Measurements from ENCODE around the gene UBE3D. TPM values are rescaled to one million over a fixed set of nuclear protein-coding genes. Genes with fewer than 3 reads are reported as not detected.

The UBE3D gene
- total RNA-seq, 1 experiment from 2014 or later = 10.7 TPM

DNA sequence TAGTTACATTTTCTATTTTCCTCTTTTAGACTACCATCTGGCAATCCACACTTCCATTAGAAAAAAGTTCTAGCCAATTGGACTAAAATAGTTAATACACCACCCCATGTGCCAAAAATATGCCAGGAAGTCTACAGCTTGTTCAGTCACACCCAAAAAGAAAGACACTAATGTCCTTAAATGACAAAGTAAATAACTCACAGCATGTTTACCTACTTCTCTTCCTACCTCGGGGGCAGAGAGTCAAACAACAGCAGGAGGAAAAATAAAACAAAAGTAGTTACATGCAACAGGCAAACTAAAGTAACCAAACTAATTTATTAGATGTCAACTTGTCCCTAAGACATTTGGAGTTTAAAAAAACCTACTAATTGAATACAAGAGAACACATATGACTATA is 57.0 kb downstream of the UBE3D start:
- DNase-seq = no peak
- Histone ChIP-seq H3K56ac (ENCODE audit: insufficient read length, low read depth, low read length) (no peak overlapping the region), H3K9me3 (ENCODE audit: control insufficient read depth, low read depth, low read length) (no peaks in the 10 kb centered on the region), H2BK5ac (ENCODE audit: insufficient read length, low read length) (no peak overlapping the region), H3K23me2 (ENCODE audit: insufficient read length, low read depth, low read length, poor library complexity, severe bottlenecking) (no peaks in the 10 kb centered on the region), H3K4ac (ENCODE audit: low read depth, low read length) (no peak overlapping the region), H2BK12ac (ENCODE audit: insufficient read length, low read depth, low read length) (no peak overlapping the region), H2AFZ (ENCODE audit: low read length) (no peak overlapping the region), H2AK5ac (ENCODE audit: insufficient read length, low read length) (no peak overlapping the region), H3K18ac (ENCODE audit: insufficient read length, low read depth, low read length) (no peak overlapping the region), H3K4me1 (ENCODE audit: insufficient read depth, low read length) (no peaks in the 10 kb centered on the region), H2BK20ac (ENCODE audit: low read depth, low read length, poor library complexity, severe bottlenecking) (no peak overlapping the region), H3K79me1 (ENCODE audit: insufficient read depth, low read depth, low read length, poor library complexity, severe bottlenecking) (no peaks in the 10 kb centered on the region), H4K5ac (ENCODE audit: insufficient read length, low read depth, low read length) (no peak overlapping the region), H3K23ac (ENCODE audit: insufficient read length, low read depth, low read length) (no peak overlapping the region), H3K27ac (ENCODE audit: insufficient read length, low read depth, low read length) (no peak overlapping the region), H4K8ac (replicated peaks; ENCODE audit: insufficient read length, low read depth, low read length) (no peak overlapping the region), H3T11ph (ENCODE audit: low read length) (no peak overlapping the region), H3K4me2 (ENCODE audit: insufficient read depth, insufficient read length, low read length) (no peak overlapping the region), H2BK15ac (ENCODE audit: low read depth, low read length) (no peak overlapping the region), H3K14ac (ENCODE audit: insufficient read depth, low read length) (no peak overlapping the region), H4K20me1 (ENCODE audit: control insufficient read depth, insufficient read depth, insufficient read length) (no peaks in the 10 kb centered on the region), H2BK120ac (ENCODE audit: low read depth, low read length, poor library complexity, severe bottlenecking) (no peak overlapping the region), H3K27me3 (ENCODE audit: insufficient read depth, low read length) (no peaks in the 10 kb centered on the region), H3K79me2 (ENCODE audit: insufficient read depth, low read length) (no peaks in the 10 kb centered on the region), H3K9ac (ENCODE audit: extremely low read depth, insufficient read length, low read length) (no peak overlapping the region), H4K91ac (ENCODE audit: insufficient read length, low read depth, low read length) (no peak overlapping the region)
- Mint-ChIP-seq H3K27ac (no peak overlapping the region), H3K4me3 (no peak overlapping the region), H3K4me1 (no peaks in the 10 kb centered on the region), H3K9me3 (no peaks in the 10 kb centered on the region), H3K36me3 (ENCODE audit: insufficient read depth in 1 of 3, low read depth in 3 of 3) (peaks cover 17 to 18% (median 18%) of the 10 kb centered on the region in 3 experiments; a peak in 6 of 7 replicates), H3K27me3 (ENCODE audit: low read depth) (no peaks in the 10 kb centered on the region)
- no peak for TF ChIP-seq CTCF (conservative IDR thresholded peaks at IDR 0.05)
- no CpG with 5 or more reads among the region's 1 CpG for WGBS (ENCODE audit: extremely low coverage, insufficient read length, low lambda C conversion rate)

All from H9 (cell line).